GM19351 (cell line): ENCODE data around the gene RPS6KA3.

Experiments used
- ATAC-seq: cut with Tn5 transposase; IDR thresholded peaks from one replicate; pipeline ENCODE4 v1.9.1; 2021; ENCODE audit warnings: mild to moderate bottlenecking, moderate library complexity; ENCODE audit not compliant: unreplicated experiment

The RPS6KA3 gene

DNA sequence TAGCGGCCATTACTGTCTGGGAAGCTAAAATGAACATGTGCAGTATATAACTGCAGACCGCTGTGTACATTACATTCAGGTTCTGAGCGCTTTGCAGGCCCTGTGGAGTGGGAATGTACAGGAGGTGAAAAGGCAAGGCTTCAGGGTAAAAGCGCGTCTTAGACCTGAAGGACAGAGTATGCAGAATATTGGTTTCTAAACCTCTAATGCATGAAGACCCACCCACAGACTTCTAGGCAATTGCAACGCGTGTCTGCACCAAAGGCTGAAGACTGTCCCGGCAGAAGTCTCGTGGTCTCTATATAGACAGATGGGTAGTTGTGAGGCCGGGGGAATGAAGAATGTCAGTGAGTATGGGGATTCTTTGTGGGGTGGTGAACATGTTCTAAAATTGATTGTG, 155.4 kb downstream of the RPS6KA3 start:
- no peak for ATAC-seq

- no peak for ATAC-seq
Measured at GRCh38 chrX:20101934-20102581, 164.7 kb downstream of the RPS6KA3 start.
